H1 (cell line): ENCODE measurements around the gene CDH12.

Source experiments
- CEBPB ChIP-seq: IDR thresholded peaks from 2 replicates; pipeline ENCODE4 v1.6.1; 2012; ENCODE audit warnings: low read depth, low read length
- EGR1 ChIP-seq: IDR thresholded peaks from 2 replicates; pipeline ENCODE4 v1.6.1; 2011; ENCODE audit warnings: low read depth, low read length, borderline replicate concordance
- EZH2 ChIP-seq: fragments of 200-600 bp; sonication (generic); IDR thresholded peaks from 2 replicates; pipeline ENCODE4 v1.7.1; 2012; ENCODE audit warnings: low read depth, mild to moderate bottlenecking, moderate library complexity, low read length, inconsistent platforms; ENCODE audit not compliant: severe bottlenecking
- SUZ12 ChIP-seq: fragments of 200-600 bp; sonication (generic); IDR thresholded peaks from 2 replicates; pipeline ENCODE4 v1.6.1; 2012; ENCODE audit warnings: mild to moderate bottlenecking, inconsistent platforms, low read length, moderate library complexity, mixed read lengths
- TF ChIP-seq, protein P1 (sequence below), 3 experiments: IDR thresholded peaks; 1 replicate in 2 of 3; 2 replicates in 1 of 3; pipeline versions ENCODE4 v1.5.1 to v1.6.1; 2011; ENCODE audit warnings: low read length in 3 of 3, mild to moderate bottlenecking in 3 of 3, inconsistent platforms in 2 of 3, low read depth in 1 of 3, moderate library complexity in 1 of 3; ENCODE audit not compliant: insufficient read depth in 1 of 3; ENCODE audit errors: control extremely low read depth in 1 of 3

DNA sequence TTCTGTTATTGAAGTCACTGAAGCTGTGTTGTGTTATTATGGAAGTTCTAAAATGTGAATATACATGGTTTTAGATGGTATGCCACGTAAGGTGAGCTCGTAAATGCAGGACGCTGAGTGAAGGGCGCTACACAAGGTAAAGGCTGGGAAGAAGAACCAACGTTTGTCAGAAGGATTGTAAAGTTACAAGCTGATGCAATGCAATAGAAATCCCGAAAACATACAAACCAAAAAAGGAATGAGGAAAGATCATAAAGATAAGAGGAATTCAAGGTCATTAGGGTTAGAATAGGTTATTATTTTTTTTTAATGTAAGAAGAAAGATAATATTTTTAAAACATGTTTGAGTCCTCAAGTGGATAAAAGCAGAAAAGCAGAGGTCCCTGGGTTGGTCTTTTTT lies 538.6 kb downstream of the CDH12 start:
- TF ChIP-seq EZH2: no peak
- no peak for TF ChIP-seq SUZ12
- TF ChIP-seq, protein P1, sequence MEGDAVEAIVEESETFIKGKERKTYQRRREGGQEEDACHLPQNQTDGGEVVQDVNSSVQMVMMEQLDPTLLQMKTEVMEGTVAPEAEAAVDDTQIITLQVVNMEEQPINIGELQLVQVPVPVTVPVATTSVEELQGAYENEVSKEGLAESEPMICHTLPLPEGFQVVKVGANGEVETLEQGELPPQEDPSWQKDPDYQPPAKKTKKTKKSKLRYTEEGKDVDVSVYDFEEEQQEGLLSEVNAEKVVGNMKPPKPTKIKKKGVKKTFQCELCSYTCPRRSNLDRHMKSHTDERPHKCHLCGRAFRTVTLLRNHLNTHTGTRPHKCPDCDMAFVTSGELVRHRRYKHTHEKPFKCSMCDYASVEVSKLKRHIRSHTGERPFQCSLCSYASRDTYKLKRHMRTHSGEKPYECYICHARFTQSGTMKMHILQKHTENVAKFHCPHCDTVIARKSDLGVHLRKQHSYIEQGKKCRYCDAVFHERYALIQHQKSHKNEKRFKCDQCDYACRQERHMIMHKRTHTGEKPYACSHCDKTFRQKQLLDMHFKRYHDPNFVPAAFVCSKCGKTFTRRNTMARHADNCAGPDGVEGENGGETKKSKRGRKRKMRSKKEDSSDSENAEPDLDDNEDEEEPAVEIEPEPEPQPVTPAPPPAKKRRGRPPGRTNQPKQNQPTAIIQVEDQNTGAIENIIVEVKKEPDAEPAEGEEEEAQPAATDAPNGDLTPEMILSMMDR (IDR thresholded peaks at IDR 0.05; ENCODE audit: control extremely low read depth in 1 of 3, insufficient read depth in 1 of 3, low read depth in 1 of 3, low read length in 3 of 3): no peak
- TF ChIP-seq CEBPB: no peak
- TF ChIP-seq EGR1: no peak
